ENCODE data around the gene ADGRE2. TPM values are rescaled to one million over a fixed set of nuclear protein-coding genes. Genes with fewer than 3 reads are reported as not detected.

Gene ADGRE2
- total and polyA plus RNA-seq, 2 experiments from 2014 or later: 2.4 TPM

GRCh38 chr19:14770136-14770535, 8.2 kb downstream of the ADGRE2 start (continued):
- TF ChIP-seq ZNF462 (CRISPR knock-in tag; IDR thresholded peaks at IDR 0.05): no peak
- TF ChIP-seq NANOG (IDR thresholded peaks at IDR 0.05; ENCODE audit: borderline replicate concordance): no peak
- no peak for TF ChIP-seq REST (IDR thresholded peaks at IDR 0.05; ENCODE audit: unreplicated experiment)

GRCh38 chr19:14769201-14769600, 9.2 kb downstream of the ADGRE2 start:
- Histone ChIP-seq H3K79me2 (replicated peaks; ENCODE audit: insufficient read depth) (no peaks in the 10 kb centered on the region), H3K27me3 (ENCODE audit: insufficient read depth) (no peaks in the 10 kb centered on the region), H3K9me2 (ENCODE audit: insufficient read depth) (no peaks in the 10 kb centered on the region), H4K20me1 (replicated peaks; ENCODE audit: insufficient read depth) (no peaks in the 10 kb centered on the region), H2AFZ (no peak overlapping the region), H3K36me3 (ENCODE audit: insufficient read depth) (no peaks in the 10 kb centered on the region), H3K27ac (ENCODE audit: low read depth) (no peak overlapping the region), H3K4me2 (no peak overlapping the region), H3K4me1 (ENCODE audit: insufficient read depth) (no peaks in the 10 kb centered on the region), H3K4me3 (no peak overlapping the region), H3F3A (replicated peaks; ENCODE audit: low read depth) (no peaks in the 10 kb centered on the region)
- Mint-ChIP-seq H3K4me1 (no peaks in the 10 kb centered on the region), H3K9me3 (peaks cover 4% of the 10 kb centered on the region; the same call in 2 of the 3 replicates), H3K27me3 (ENCODE audit: insufficient read depth, low read depth, poor library complexity) (peaks cover 4% of the 10 kb centered on the region), H3K27ac (no peak overlapping the region), H3K36me3 (ENCODE audit: low read depth) (peaks cover 29% of the 10 kb centered on the region), H3K4me3 (no peak overlapping the region)
- ATAC-seq: no peak
- DNase-seq (ENCODE audit: low spot score): no peak
- TF ChIP-seq REST (IDR thresholded peaks at IDR 0.05; ENCODE audit: unreplicated experiment) (no peak), STAT1 (IDR thresholded peaks at IDR 0.05; ENCODE audit: unreplicated experiment) (no peak), EZH2phosphoT487 (IDR thresholded peaks at IDR 0.05; ENCODE audit: unreplicated experiment) (no peak), POLR2AphosphoS5 (IDR thresholded peaks at IDR 0.05; ENCODE audit: low read depth) (no peak), NANOG (IDR thresholded peaks at IDR 0.05; ENCODE audit: borderline replicate concordance) (no peak)

Measured in GM23338 (cell line).